AG10803 (cell line): ENCODE measurements around the gene ZNF581.

Source experiments
- DNase-seq: peaks from one replicate; pipeline ENCODE4 v3.0.0; 2010; ENCODE audit warnings: low read depth
- H3K4me3 ChIP-seq: 2 replicates; pipeline ENCODE4 v1.5.1; 2011; ENCODE audit warnings: mild to moderate bottlenecking, low read length, control low read depth
- CTCF ChIP-seq: conservative IDR thresholded peaks from 2 replicates; pipeline ENCODE4 v1.5.1; 2011; ENCODE audit warnings: mild to moderate bottlenecking, low read length, control low read depth, inconsistent platforms

ZNF581 gene

DNA sequence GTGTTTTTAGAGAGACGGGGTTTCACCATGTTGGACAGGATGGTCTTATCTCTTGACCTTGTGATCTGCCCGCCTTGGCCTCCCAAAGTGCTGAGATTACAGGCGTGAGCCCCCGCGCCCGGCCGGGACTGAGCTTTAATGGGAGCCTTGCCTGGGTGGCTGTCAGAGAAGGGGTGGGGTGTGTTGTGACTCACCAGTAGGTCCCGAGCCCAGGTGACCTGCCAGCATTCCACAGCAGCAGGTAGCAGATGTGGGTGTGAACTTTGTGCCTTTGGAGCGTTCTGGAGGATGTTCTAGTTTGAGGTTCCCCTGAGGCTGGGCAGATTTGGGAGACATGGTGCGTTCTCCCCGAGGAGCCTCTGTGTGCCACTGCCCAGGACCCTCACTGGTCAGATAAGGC is 24.5 kb downstream of the ZNF581 start:
- no peak overlapping the region for H3K4me3 ChIP-seq
- no peak for DNase-seq
- no peak for TF ChIP-seq CTCF

- DNase-seq = no peak
- H3K4me3 ChIP-seq = no peak overlapping the region
- TF ChIP-seq CTCF = no peak
These were observed 25.3 kb downstream of the ZNF581 start for GRCh38 chr19:55668603-55669348.

GRCh38 chr19:55669418-55670279 is 26.2 kb downstream of the ZNF581 start:
- no peak overlapping the region for H3K4me3 ChIP-seq
- no peak for TF ChIP-seq CTCF
- no peak for DNase-seq

DNA sequence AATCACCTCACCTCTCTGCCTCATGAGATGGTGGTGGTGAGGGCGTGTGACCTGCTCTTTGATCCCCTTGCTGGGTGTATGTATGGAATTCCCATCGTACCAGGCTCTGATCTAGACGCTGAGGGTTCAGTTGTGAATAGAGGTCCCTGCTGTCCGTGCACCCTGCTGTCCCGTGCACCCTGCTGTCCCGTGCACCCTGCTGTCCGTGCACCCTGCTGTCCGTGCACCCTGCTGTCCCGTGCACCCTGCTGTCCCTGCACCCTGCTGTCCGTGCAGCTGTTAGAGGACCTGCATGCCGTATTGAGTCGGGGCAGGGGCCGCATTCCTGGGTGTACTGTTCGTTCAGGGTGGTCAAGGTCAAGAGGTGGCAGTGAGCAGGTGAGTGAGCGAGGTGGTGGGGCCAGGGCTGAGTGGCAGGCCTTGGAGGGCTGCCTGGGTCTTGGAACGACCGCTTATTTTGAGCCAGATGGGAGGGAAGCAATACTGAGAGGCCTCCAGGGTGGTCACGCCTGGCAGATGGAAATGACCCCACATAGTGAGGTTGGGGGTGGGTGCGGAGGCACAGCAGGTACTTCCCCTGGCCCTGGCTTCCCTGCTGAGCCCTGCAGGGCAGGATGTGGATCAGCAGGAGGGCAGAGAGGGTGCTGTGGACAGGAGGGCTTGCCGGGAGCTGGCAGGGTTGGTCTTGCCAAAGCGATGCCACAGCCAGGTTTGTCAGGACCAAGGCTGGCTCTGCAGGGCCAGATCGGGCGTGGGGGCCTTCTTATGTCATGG is 27.0 kb downstream of the ZNF581 start:
- no peak overlapping the region for H3K4me3 ChIP-seq
- DNase-seq = peak; percentile 9
- no peak for TF ChIP-seq CTCF

DNA sequence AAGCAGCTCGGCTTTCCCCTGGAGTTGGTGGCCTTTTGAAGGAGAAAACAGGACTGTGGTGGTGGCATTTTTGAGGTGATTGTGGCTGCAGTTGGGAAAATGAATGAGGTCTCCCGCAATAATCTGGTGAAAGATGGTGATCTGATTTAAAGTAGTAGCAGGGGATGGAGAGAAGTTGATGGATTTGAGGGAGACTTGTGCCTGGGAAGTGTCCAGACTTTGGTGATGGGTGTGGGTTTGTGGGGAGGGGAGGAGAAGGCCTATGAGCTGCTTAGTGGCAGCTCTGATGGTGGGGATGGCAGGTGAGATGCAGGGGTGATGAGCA is 27.6 kb downstream of the ZNF581 start:
- H3K4me3 ChIP-seq = no peak overlapping the region
- no peak for TF ChIP-seq CTCF
- no peak for DNase-seq

- no peak for TF ChIP-seq CTCF
- no peak overlapping the region for H3K4me3 ChIP-seq
- peak; percentile 14 for DNase-seq
These were observed 29.0 kb downstream of the ZNF581 start for GRCh38 chr19:55672418-55672817.
